GM12875 (cell line): ENCODE measurements around the gene SLC6A7.

ENCODE experiments used
- H3K4me3 ChIP-seq: one replicate; pipeline ENCODE4 v1.5.1; 2011; ENCODE audit warnings: low read depth, low read length, control low read depth
- TF ChIP-seq, protein P1 (sequence below): IDR thresholded peaks from 2 replicates; pipeline ENCODE4 v1.5.1; 2011; ENCODE audit warnings: low read depth, mild to moderate bottlenecking, control low read depth, inconsistent platforms, low read length, moderate library complexity, borderline replicate concordance; ENCODE audit not compliant: insufficient read depth

SLC6A7 gene

DNA sequence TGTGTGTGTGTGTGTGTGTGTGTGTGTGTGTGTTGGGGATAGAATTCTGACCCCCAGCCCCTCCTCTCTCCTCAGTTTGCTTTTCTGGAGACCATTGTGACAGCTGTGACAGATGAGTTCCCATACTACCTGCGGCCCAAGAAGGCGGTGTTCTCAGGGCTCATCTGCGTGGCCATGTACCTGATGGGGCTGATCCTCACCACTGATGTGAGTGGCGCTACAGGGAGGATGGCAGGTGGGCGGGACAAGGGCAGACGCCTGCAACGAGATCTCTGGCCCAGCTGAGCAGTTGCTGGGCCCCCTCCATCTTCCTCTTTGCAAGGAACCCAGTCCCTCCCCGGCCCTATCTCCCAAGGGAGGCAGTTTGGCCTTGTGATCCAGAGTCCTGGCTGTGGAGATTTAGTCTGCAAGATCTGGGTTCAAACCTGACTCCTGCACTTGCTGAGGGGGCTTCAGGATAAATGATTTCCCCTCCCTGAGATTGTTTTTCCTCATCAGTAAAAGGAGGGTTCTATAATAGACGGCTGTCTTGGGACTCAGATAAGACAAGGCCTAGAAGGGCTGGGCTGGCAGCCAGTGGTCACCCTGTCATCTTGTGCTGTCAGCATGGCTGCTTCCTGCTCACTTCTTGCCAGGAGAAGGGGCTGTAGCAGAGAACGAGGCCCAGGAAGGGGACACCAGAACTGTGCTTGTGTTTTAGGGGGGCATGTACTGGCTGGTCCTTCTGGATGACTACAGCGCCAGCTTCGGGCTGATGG lies 14.1 kb downstream of the SLC6A7 start:
- TF ChIP-seq, protein P1, sequence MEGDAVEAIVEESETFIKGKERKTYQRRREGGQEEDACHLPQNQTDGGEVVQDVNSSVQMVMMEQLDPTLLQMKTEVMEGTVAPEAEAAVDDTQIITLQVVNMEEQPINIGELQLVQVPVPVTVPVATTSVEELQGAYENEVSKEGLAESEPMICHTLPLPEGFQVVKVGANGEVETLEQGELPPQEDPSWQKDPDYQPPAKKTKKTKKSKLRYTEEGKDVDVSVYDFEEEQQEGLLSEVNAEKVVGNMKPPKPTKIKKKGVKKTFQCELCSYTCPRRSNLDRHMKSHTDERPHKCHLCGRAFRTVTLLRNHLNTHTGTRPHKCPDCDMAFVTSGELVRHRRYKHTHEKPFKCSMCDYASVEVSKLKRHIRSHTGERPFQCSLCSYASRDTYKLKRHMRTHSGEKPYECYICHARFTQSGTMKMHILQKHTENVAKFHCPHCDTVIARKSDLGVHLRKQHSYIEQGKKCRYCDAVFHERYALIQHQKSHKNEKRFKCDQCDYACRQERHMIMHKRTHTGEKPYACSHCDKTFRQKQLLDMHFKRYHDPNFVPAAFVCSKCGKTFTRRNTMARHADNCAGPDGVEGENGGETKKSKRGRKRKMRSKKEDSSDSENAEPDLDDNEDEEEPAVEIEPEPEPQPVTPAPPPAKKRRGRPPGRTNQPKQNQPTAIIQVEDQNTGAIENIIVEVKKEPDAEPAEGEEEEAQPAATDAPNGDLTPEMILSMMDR: no peak
- no peak overlapping the region for H3K4me3 ChIP-seq

DNA sequence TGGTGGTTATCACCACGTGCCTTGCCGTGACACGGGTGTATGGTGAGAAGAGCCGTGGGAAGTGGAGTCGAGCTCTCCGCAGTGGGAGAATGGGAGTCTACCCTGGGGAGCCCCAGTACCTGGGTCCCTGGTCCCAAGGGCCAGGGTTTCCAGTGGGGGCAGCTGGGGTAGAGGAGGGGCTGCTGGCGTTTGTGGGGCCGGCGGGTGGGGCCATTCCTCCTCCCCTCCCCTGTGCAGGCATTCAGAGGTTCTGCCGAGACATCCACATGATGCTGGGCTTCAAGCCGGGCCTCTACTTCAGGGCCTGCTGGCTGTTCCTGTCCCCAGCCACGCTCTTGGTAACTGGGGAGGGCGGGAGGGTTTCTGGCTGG lies 14.7 kb downstream of the SLC6A7 start:
- H3K4me3 ChIP-seq: no peak overlapping the region
- TF ChIP-seq, protein P1: no peak

GRCh38 chr5:150206098-150206778 lies 16.4 kb downstream of the SLC6A7 start:
- H3K4me3 ChIP-seq: no peak overlapping the region
- TF ChIP-seq, protein P1: no peak

DNA sequence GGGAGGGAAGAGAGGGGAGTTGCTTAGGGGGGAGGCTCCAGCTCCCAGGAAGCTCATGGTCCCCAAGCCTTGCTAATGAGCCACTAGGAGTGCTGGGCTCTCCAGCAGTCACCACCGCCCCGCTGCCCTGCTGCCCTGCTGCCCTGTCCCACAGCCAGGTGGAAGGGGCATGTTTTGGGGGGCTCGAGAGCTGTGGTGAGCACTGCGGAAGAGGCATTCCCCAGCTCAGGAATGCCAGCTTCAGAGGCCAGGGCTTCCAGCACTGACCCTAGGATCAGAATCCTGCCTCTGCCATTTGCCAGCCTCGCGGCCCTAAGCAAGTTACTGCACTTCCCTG lies 16.9 kb downstream of the SLC6A7 start:
- no peak overlapping the region for H3K4me3 ChIP-seq
- TF ChIP-seq, protein P1: no peak

DNA sequence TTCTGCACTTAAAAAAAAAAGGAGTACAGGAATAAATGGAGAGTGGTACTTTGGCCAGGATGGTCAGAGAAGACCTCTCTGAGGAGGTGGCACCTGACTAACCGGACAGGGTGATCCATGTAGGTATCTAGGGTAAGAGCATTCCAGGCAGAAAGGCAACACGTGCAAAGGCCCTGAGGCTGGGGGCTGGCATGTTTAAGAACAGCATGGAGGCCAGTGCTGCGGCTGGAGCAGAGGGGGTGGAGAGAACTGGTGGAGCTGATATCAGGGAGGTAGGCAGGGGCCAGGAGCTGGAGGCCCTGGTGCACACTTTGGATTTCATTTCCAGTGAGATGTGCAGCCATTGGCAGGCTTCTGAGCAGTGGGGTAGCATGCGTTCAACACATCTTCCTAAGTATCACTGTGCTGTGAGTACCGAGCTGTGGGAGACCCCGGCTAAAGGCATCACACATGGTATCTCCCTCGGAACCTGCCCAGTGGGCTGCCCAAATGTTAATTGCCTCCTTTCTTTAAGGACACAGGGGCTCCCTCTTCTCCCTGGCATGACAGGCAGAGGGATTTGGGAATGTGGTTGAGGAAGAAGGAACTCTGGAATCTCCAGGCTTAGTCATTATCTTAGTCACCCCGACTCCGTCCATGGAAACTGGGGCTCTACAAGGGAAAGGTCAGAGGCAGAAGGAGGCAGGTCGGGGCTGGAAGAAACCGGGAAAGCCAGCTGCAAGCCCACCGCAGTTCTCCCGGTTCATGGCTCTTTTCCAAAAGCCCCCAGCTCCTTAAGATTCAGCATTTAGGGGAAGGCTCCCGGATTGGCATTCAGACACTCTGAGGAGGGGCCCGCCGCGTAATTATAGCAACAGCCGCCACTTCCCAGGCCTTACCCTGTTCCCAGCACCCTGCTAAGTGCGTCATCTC lies 18.6 kb downstream of the SLC6A7 start:
- TF ChIP-seq, protein P1: no peak
- H3K4me3 ChIP-seq: no peak overlapping the region

DNA sequence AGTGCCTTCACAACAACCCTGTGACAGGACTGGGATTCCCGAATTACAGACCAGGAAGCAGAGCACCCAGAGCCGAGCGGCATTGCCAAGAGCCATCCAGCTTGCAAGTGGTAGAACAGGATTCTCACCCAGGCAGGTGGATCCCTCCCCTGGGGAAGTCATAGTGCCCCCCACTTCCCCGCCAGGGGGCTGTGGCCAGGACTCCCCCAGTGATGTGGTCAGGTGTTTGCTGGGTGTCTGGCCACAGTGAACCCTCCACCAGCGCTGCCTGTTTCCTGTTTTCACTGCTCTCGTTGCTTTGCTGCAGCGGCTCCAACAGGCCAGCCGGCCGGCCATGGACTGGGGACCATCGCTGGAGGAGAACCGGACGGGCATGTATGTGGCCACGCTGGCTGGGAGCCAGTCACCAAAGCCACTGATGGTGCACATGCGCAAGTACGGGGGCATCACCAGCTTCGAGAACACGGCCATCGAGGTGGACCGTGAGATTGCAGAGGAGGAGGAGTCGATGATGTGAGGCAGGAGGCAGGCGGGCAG lies 19.3 kb downstream of the SLC6A7 start:
- H3K4me3 ChIP-seq: no peak overlapping the region
- TF ChIP-seq, protein P1: no peak
